H9 (cell line): Measurements from ENCODE around the gene MUC2. TPM values are rescaled to one million over a fixed set of nuclear protein-coding genes. Genes with fewer than 3 reads are reported as not detected.
"Not testable (repeated sequence)": the region's sequence is repeated elsewhere in the genome, so short reads cannot be mapped to it uniquely, and the experiment has no call there.

Experiments
- DNase-seq: peaks from one replicate; pipeline ENCODE4 v3.0.0-alpha.2; 2017
- H2AFZ ChIP-seq: one replicate; pipeline ENCODE4 v1.6.1; 2013; ENCODE audit warnings: mild to moderate bottlenecking, low read length, control low read depth, moderate library complexity
- H2AK5ac ChIP-seq: 2 replicates; pipeline ENCODE4 v1.6.1; 2013; ENCODE audit warnings: low read length, control low read depth, mixed read lengths; ENCODE audit not compliant: insufficient read length
- H2BK120ac ChIP-seq: one replicate; pipeline ENCODE4 v1.6.1; 2013; ENCODE audit warnings: low read depth, mild to moderate bottlenecking, low read length, control low read depth, inconsistent platforms; ENCODE audit not compliant: poor library complexity, severe bottlenecking
- H2BK12ac ChIP-seq: 2 replicates; pipeline ENCODE4 v1.6.1; 2013; ENCODE audit warnings: low read length, control low read depth, mixed read lengths, low read depth; ENCODE audit not compliant: insufficient read length
- H2BK15ac ChIP-seq: 2 replicates; pipeline ENCODE4 v1.6.1; 2013; ENCODE audit warnings: low read depth, low read length, control low read depth
- H2BK20ac ChIP-seq: one replicate; pipeline ENCODE4 v1.6.1; 2013; ENCODE audit warnings: low read depth, mild to moderate bottlenecking, low read length, control low read depth, inconsistent platforms; ENCODE audit not compliant: poor library complexity, severe bottlenecking
- H2BK5ac ChIP-seq: 2 replicates; pipeline ENCODE4 v1.6.1; 2013; ENCODE audit warnings: low read length, control low read depth, mixed read lengths; ENCODE audit not compliant: insufficient read length
- H3K14ac ChIP-seq: 2 replicates; pipeline ENCODE4 v1.6.1; 2013; ENCODE audit warnings: low read length, control low read depth; ENCODE audit not compliant: insufficient read depth
- H3K18ac ChIP-seq: 2 replicates; pipeline ENCODE4 v1.6.1; 2013; ENCODE audit warnings: low read depth, mild to moderate bottlenecking, mixed read lengths, low read length, control low read depth; ENCODE audit not compliant: insufficient read length
- H3K23ac ChIP-seq: 2 replicates; pipeline ENCODE4 v1.6.1; 2013; ENCODE audit warnings: low read length, control low read depth, mixed read lengths, low read depth; ENCODE audit not compliant: insufficient read length
- H3K23me2 ChIP-seq: 2 replicates; pipeline ENCODE4 v1.6.1; 2013; ENCODE audit warnings: low read depth, mild to moderate bottlenecking, mixed read lengths, low read length, control low read depth; ENCODE audit not compliant: insufficient read length, poor library complexity, severe bottlenecking
- H3K27ac ChIP-seq: 2 replicates; pipeline ENCODE4 v1.5.1; 2013; ENCODE audit warnings: low read length, control low read depth, mixed read lengths, low read depth; ENCODE audit not compliant: insufficient read length
- H3K27me3 ChIP-seq: 2 replicates; pipeline ENCODE4 v1.6.1; 2013; ENCODE audit warnings: low read length, control low read depth, inconsistent platforms; ENCODE audit not compliant: insufficient read depth
- H3K4ac ChIP-seq: 2 replicates; pipeline ENCODE4 v1.6.1; 2013; ENCODE audit warnings: low read depth, mild to moderate bottlenecking, control low read depth, inconsistent platforms, low read length, moderate library complexity
- H3K4me1 ChIP-seq: 2 replicates; pipeline ENCODE4 v1.6.1; 2013; ENCODE audit warnings: low read length, control low read depth, inconsistent platforms; ENCODE audit not compliant: insufficient read depth
- H3K4me2 ChIP-seq: 2 replicates; pipeline ENCODE4 v1.6.1; 2013; ENCODE audit warnings: low read length, control low read depth, mixed read lengths; ENCODE audit not compliant: insufficient read length, insufficient read depth
- H3K56ac ChIP-seq: 2 replicates; pipeline ENCODE4 v1.6.1; 2013; ENCODE audit warnings: low read depth, mild to moderate bottlenecking, mixed read lengths, low read length, control low read depth; ENCODE audit not compliant: insufficient read length
- H3K79me1 ChIP-seq: 2 replicates; pipeline ENCODE4 v1.6.1; 2013; ENCODE audit warnings: low read depth, mild to moderate bottlenecking, moderate library complexity, low read length, control low read depth, inconsistent platforms; ENCODE audit not compliant: insufficient read depth, poor library complexity, severe bottlenecking
- H3K79me2 ChIP-seq: 2 replicates; pipeline ENCODE4 v1.6.1; 2013; ENCODE audit warnings: low read length, control low read depth, inconsistent platforms; ENCODE audit not compliant: insufficient read depth
- H3K9ac ChIP-seq: 2 replicates; pipeline ENCODE4 v1.6.1; 2013; ENCODE audit warnings: low read length, control low read depth, mixed read lengths; ENCODE audit not compliant: insufficient read length; ENCODE audit errors: extremely low read depth
- H3K9me3 ChIP-seq: one replicate; pipeline ENCODE4 v1.6.1; 2013; ENCODE audit warnings: low read depth, low read length, inconsistent platforms; ENCODE audit not compliant: control insufficient read depth
- H3T11ph ChIP-seq: one replicate; pipeline ENCODE4 v1.6.1; 2013; ENCODE audit warnings: mild to moderate bottlenecking, low read length, control low read depth, inconsistent platforms
- H4K20me1 ChIP-seq: one replicate; pipeline ENCODE4 v1.6.1; 2013; ENCODE audit not compliant: control insufficient read depth, insufficient read length, insufficient read depth
- H4K5ac ChIP-seq: 2 replicates; pipeline ENCODE4 v1.6.1; 2013; ENCODE audit warnings: low read depth, mild to moderate bottlenecking, mixed read lengths, low read length, control low read depth; ENCODE audit not compliant: insufficient read length
- H4K8ac ChIP-seq: replicated peaks from 2 replicates; pipeline ENCODE4 v1.6.1; 2013; ENCODE audit warnings: low read length, control low read depth, mixed read lengths, low read depth; ENCODE audit not compliant: insufficient read length
- H4K91ac ChIP-seq: 2 replicates; pipeline ENCODE4 v1.6.1; 2013; ENCODE audit warnings: low read depth, mild to moderate bottlenecking, moderate library complexity, mixed read lengths, low read length, control low read depth; ENCODE audit not compliant: insufficient read length
- H3K27ac Mint-ChIP-seq, 3 experiments: 2 replicates in 2 of 3; 3 replicates in 1 of 3; pipeline ENCODE4 v1.8.0; 2020 to 2021; ENCODE audit warnings: mixed read lengths in 3 of 3, mild to moderate bottlenecking in 1 of 3, moderate library complexity in 1 of 3
- H3K27me3 Mint-ChIP-seq: 2 replicates; pipeline ENCODE4 v1.8.0; 2021; ENCODE audit warnings: low read depth, mild to moderate bottlenecking, moderate library complexity, mixed read lengths
- H3K36me3 Mint-ChIP-seq, 3 experiments: 2 replicates in 2 of 3; 3 replicates in 1 of 3; pipeline ENCODE4 v1.8.0; 2020 to 2021; ENCODE audit warnings: low read depth in 3 of 3, mixed read lengths in 3 of 3; ENCODE audit not compliant: insufficient read depth in 1 of 3
- H3K4me1 Mint-ChIP-seq, 2 experiments: 2 replicates each; pipeline ENCODE4 v1.8.0; 2020; ENCODE audit warnings: mixed read lengths in 2 of 2
- H3K4me3 Mint-ChIP-seq, 2 experiments: 2 replicates in 1 of 2; 3 replicates in 1 of 2; pipeline ENCODE4 v1.8.0; 2020 to 2021; ENCODE audit warnings: mild to moderate bottlenecking in 2 of 2, mixed read lengths in 2 of 2, moderate library complexity in 1 of 2
- H3K9me3 Mint-ChIP-seq, 2 experiments: 2 replicates in 1 of 2; 3 replicates in 1 of 2; pipeline ENCODE4 v1.8.0; 2020; ENCODE audit warnings: mild to moderate bottlenecking in 2 of 2, mixed read lengths in 2 of 2, moderate library complexity in 1 of 2
- WGBS: extraction: QIAGEN DNeasy Blood & Tissue Kit; methylation state at CpG from one replicate; pipeline ENCODE4 v1.1.7; 2013; ENCODE audit warnings: missing lambda C conversion rate, low lambda C conversion rate, mixed read lengths; ENCODE audit not compliant: insufficient read length; ENCODE audit errors: extremely low coverage; 5-methylcytosine and 5-hydroxymethylcytosine counted together
- total RNA-seq: library from RNA; stranded (reverse); gene quantifications from 2 replicates; pipeline ENCODE4 v1.2.1, GENCODE V29; 2021
- TF ChIP-seq, protein P1 (sequence below): fragments of 200-600 bp; sonication (generic); conservative IDR thresholded peaks from 3 replicates; pipeline ENCODE4 v1.8.0; 2021; ENCODE audit warnings: antibody characterized with exemption, mild to moderate bottlenecking

The MUC2 gene
- total RNA-seq, 1 experiment from 2014 or later = not detected

DNA sequence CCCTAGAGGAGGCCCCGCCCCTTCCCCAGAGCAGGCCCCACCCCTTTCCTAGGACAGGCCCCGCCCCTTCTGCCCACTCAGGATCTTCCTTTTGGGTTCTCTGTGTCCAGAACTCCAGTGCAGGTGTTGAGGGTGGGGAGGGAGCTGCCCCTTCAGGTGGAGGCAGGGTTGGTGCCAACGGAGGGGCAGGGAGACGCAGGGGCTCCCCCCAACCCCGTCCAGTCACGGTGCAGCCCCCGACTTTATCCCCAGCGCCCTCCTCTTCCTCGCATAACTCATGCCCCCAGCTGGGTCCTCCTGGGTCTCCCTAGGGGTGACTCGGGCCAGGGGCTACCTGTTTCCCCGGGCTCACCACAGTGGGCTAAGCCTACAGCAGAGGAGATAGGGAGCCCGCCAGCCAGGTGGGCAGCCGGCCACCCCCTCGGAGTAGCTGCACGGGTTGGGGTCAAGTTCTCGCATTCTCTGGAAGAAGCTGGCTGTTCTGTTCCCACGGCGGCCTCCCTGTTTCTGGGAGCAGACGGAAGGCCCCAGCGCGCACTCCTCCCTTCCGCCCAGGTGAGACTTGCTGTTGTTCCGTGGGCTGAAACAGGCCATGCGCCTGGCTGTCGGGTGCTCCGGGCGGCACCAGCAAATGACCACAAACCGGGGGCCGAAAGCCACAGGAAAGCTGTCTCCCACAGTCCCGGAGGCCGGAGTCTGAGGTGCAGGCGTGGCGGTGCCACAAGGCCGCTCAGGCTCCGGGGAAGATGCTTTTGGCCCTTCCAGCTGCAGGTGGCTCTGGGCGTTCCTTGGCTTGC is 38.9 kb downstream of the MUC2 start:
- no CpG with 5 or more reads among the region's 36 CpGs for WGBS
- Mint-ChIP-seq H3K27ac (no peak overlapping the region), H3K4me3 (no peak overlapping the region), H3K27me3 (peaks cover 5% of the 10 kb centered on the region), H3K9me3 (peaks cover 0 to 5% of the 10 kb centered on the region in 2 experiments; a peak in 4 of 5 replicates), H3K4me1 (peaks cover 2 to 5% of the 10 kb centered on the region in 2 experiments; a peak in 2 of 4 replicates), H3K36me3 (peaks cover 0 to 3% (median 2%) of the 10 kb centered on the region in 3 experiments; a peak in 1 of 7 replicates)
- H2AFZ ChIP-seq = no peak overlapping the region
- H4K20me1 ChIP-seq = no peaks in the 10 kb centered on the region
- no peaks in the 10 kb centered on the region for H3K79me1 ChIP-seq
- no peak overlapping the region for H2BK5ac ChIP-seq
- no peak overlapping the region for H3K27ac ChIP-seq
- H3K23ac ChIP-seq = no peak overlapping the region
- no peak overlapping the region for H3K4ac ChIP-seq
- no peaks in the 10 kb centered on the region for H3K27me3 ChIP-seq
- H3K4me1 ChIP-seq = no peaks in the 10 kb centered on the region
- no peak overlapping the region for H2BK20ac ChIP-seq
- H4K91ac ChIP-seq = no peak overlapping the region
- no peak overlapping the region for H3T11ph ChIP-seq
- H3K23me2 ChIP-seq = no peaks in the 10 kb centered on the region
- no peak overlapping the region for H2AK5ac ChIP-seq
- H3K9ac ChIP-seq = no peak overlapping the region
- TF ChIP-seq, protein P1, sequence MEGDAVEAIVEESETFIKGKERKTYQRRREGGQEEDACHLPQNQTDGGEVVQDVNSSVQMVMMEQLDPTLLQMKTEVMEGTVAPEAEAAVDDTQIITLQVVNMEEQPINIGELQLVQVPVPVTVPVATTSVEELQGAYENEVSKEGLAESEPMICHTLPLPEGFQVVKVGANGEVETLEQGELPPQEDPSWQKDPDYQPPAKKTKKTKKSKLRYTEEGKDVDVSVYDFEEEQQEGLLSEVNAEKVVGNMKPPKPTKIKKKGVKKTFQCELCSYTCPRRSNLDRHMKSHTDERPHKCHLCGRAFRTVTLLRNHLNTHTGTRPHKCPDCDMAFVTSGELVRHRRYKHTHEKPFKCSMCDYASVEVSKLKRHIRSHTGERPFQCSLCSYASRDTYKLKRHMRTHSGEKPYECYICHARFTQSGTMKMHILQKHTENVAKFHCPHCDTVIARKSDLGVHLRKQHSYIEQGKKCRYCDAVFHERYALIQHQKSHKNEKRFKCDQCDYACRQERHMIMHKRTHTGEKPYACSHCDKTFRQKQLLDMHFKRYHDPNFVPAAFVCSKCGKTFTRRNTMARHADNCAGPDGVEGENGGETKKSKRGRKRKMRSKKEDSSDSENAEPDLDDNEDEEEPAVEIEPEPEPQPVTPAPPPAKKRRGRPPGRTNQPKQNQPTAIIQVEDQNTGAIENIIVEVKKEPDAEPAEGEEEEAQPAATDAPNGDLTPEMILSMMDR = no peak
- H2BK12ac ChIP-seq = no peak overlapping the region
- H2BK15ac ChIP-seq = no peak overlapping the region
- H3K56ac ChIP-seq = no peak overlapping the region
- no peak overlapping the region for H3K14ac ChIP-seq
- H4K5ac ChIP-seq = no peak overlapping the region
- DNase-seq = no peak
- H3K4me2 ChIP-seq = no peak overlapping the region
- H3K9me3 ChIP-seq = no peaks in the 10 kb centered on the region
- no peak overlapping the region for H3K18ac ChIP-seq
- H3K79me2 ChIP-seq = no peaks in the 10 kb centered on the region
- no peak overlapping the region for H4K8ac ChIP-seq
- H2BK120ac ChIP-seq = no peak overlapping the region

DNA sequence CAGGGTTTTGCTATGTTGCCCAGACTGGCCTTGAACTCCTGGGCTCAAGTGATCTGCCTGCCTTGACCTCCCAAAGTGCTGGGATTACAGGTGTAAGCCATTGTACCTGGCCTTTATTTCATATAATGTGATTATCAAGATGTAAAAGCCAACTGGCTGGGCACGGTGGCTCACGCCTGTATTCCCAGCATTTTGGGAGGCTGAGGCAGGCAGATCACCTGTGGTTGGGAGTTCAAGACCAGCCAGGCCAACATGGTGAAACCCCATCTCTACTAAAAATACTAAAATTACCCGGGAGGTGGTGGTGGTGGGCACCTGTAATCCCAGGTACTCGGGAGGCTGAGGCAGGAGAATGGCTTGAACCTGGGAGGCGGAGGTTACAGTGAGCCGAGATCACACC is 40.6 kb downstream of the MUC2 start:
- H3K14ac ChIP-seq, H3K36me3 Mint-ChIP-seq, H2BK5ac ChIP-seq, H4K8ac ChIP-seq, H3K27me3 Mint-ChIP-seq, H3K9me3 Mint-ChIP-seq, H4K5ac ChIP-seq, H3K18ac ChIP-seq, H3T11ph ChIP-seq, DNase-seq, H3K23me2 ChIP-seq, H2BK12ac ChIP-seq, H2BK120ac ChIP-seq, H3K79me1 ChIP-seq, H3K9ac ChIP-seq, H3K4me3 Mint-ChIP-seq, H3K9me3 ChIP-seq, H2BK15ac ChIP-seq, H3K4me2 ChIP-seq, H3K23ac ChIP-seq, H3K27ac Mint-ChIP-seq, H4K91ac ChIP-seq, H3K27me3 ChIP-seq, H3K27ac ChIP-seq, H3K4ac ChIP-seq, H3K56ac ChIP-seq, H3K4me1 ChIP-seq, H4K20me1 ChIP-seq, H3K79me2 ChIP-seq, H2AK5ac ChIP-seq, H3K4me1 Mint-ChIP-seq, H2BK20ac ChIP-seq, H2AFZ ChIP-seq: not testable (repeated sequence)
- no CpG with 5 or more reads among the region's 6 CpGs for WGBS
